Lower leg skin (tissue), 4 donors: ENCODE data around the gene LTA. TPM values are rescaled to one million over a fixed set of nuclear protein-coding genes. Genes with fewer than 3 reads are reported as not detected.

Source experiments
- DNase-seq, 2 donors: peaks; one replicate each; pipeline ENCODE4 v3.0.0-alpha.2; 2019; ENCODE audit warnings: low spot score in 2 of 2
- H3K4me3 ChIP-seq: fragments of 200-600 bp; sonication (generic); 2 replicates; pipeline ENCODE4 v1.5.1; 2017; ENCODE audit warnings: mild to moderate bottlenecking, low read depth; ENCODE audit not compliant: poor library complexity, severe bottlenecking
- CTCF ChIP-seq, 3 donors: fragments of 450-650 bp; IDR thresholded peaks; one replicate each; pipeline ENCODE4 v1.5.1; 2016; ENCODE audit warnings: antibody characterized with exemption in 3 of 3, mild to moderate bottlenecking in 3 of 3, moderate library complexity in 2 of 3
- POLR2A ChIP-seq, 2 donors: fragments of 450-650 bp; IDR thresholded peaks; one replicate each; pipeline ENCODE4 v1.6.1; 2016 to 2017; ENCODE audit warnings: antibody characterized with exemption in 2 of 2, mild to moderate bottlenecking in 1 of 2, moderate library complexity in 1 of 2
- WGBS, 2 donors: methylation state at CpG; one replicate each; pipeline ENCODE4 v1.1.5; 2018; 5-methylcytosine and 5-hydroxymethylcytosine counted together
- intact Hi-C: fragments of 100-400 bp; cut with DNase I; formaldehyde crosslinking; loops from one replicate; pipeline ENCODE4 v1.15.0; 2023; ENCODE audit warnings: low total_unique reads
- total RNA-seq, 4 donors: library from RNA; depleted of rRNA; stranded (reverse); fragments of >200 nt; gene quantifications; one replicate each; pipeline ENCODE4 v1.1.0, GENCODE V29; 2016

Gene LTA
- total RNA-seq, 4 donors from 2014 or later, result not detected

GRCh38 chr6:31574106-31575061, 2.3 kb downstream of the LTA start:
- DNase-seq, result no peak

GRCh38 chr6:31575335-31575901, 3.3 kb downstream of the LTA start, which contains the start of gene TNF:
Gene TNF, plus strand, starts transcription at chr6:31575565. Its CDS starts 177 bp downstream, at chr6:31575742.
- intact Hi-C loops, result no loop called here
- WGBS, 2 donors, result 28 to 39% methylated on average over 19 of the region's 19 CpGs
- peak; percentile 55 to 90 for DNase-seq
- no peak within 1 kb of the TSS for H3K4me3 ChIP-seq
- no peak for TF ChIP-seq POLR2A (IDR thresholded peaks at IDR 0.05)
- no peak for TF ChIP-seq CTCF (IDR thresholded peaks at IDR 0.05)

More at GRCh38 chr6:31574106-31575061, 2.3 kb downstream of the LTA start:
- intact Hi-C loops, result no loop called here
- TF ChIP-seq CTCF (IDR thresholded peaks at IDR 0.05) (no peak), POLR2A (IDR thresholded peaks at IDR 0.05) (no peak)
- no peak overlapping the region for H3K4me3 ChIP-seq
- 80 to 83% methylated on average over 14 of the region's 14 CpGs for WGBS, 2 donors

- DNase-seq, result no peak
- TF ChIP-seq CTCF (IDR thresholded peaks at IDR 0.05) (no peak), POLR2A (IDR thresholded peaks at IDR 0.05) (no peak)
- 52 to 62% methylated on average over 8 of the region's 8 CpGs for WGBS, 2 donors
- intact Hi-C loops, result no loop called here
- no peak overlapping the region for H3K4me3 ChIP-seq
Measured at GRCh38 chr6:31575952-31576685, 4.0 kb downstream of the LTA start.

GRCh38 chr6:31576897-31577578, 4.9 kb downstream of the LTA start:
- no peak overlapping the region for H3K4me3 ChIP-seq
- WGBS, 2 donors, result 79 to 80% methylated on average over 17 to 18 of the region's 19 CpGs
- no peak for DNase-seq
- intact Hi-C loops, result no loop called here
- TF ChIP-seq CTCF (IDR thresholded peaks at IDR 0.05) (no peak), POLR2A (IDR thresholded peaks at IDR 0.05) (no peak)

GRCh38 chr6:31577579-31577966, 5.5 kb downstream of the LTA start:
- DNase-seq, result no peak
- no peak overlapping the region for H3K4me3 ChIP-seq
- intact Hi-C loops, result no loop called here
- WGBS, 2 donors, result 84 to 85% methylated on average over 3 of the region's 3 CpGs
- no peak for TF ChIP-seq CTCF (IDR thresholded peaks at IDR 0.05)
- TF ChIP-seq POLR2A (IDR thresholded peaks at IDR 0.05), result no peak
